NB4 (cell line): ENCODE measurements around the gene SPEM3.

Experiments used
- DNase-seq: peaks from one replicate; pipeline ENCODE4 v3.0.0; 2010; ENCODE audit warnings: low read depth
- H3K4me3 ChIP-seq: one replicate; pipeline ENCODE4 v1.5.1; 2011; ENCODE audit warnings: mild to moderate bottlenecking, low read depth, low read length, moderate library complexity
- CTCF ChIP-seq: IDR thresholded peaks from one replicate; pipeline ENCODE4 v1.5.1; 2012; ENCODE audit warnings: low read depth, low read length
- MAX ChIP-seq: IDR thresholded peaks from 2 replicates; pipeline ENCODE4 v1.6.1; 2011; ENCODE audit warnings: low read depth, low read length
- MYC ChIP-seq: IDR thresholded peaks from 2 replicates; pipeline ENCODE4 v1.6.1; 2011; ENCODE audit warnings: low read depth, low read length
- POLR2A ChIP-seq: IDR thresholded peaks from 2 replicates; pipeline ENCODE4 v1.6.1; 2011; ENCODE audit warnings: mild to moderate bottlenecking; ENCODE audit not compliant: insufficient read length; ENCODE audit errors: extremely low read depth

SPEM3 gene

GRCh38 chr17:7438656-7439460 lies 10.2 kb downstream of the SPEM3 start:
- TF ChIP-seq MAX (no peak), MYC (no peak), CTCF (no peak), POLR2A (no peak)
- peak overlapping the region; percentile 17 for H3K4me3 ChIP-seq
- no peak for DNase-seq

- no peak for DNase-seq
- TF ChIP-seq MYC (no peak), MAX (no peak), CTCF (no peak), POLR2A (no peak)
Observed at GRCh38 chr17:7439462-7440112, 10.9 kb downstream of the SPEM3 start, which contains the start of gene FGF11. Gene FGF11, plus strand, starts transcription at chr17:7439512. Its CDS starts 109 bp downstream, at chr17:7439621.

GRCh38 chr17:7440113-7440833 lies 11.6 kb downstream of the SPEM3 start:
- H3K4me3 ChIP-seq: no peak overlapping the region
- TF ChIP-seq MAX: no peak
- no peak for TF ChIP-seq POLR2A
- no peak for TF ChIP-seq MYC
- TF ChIP-seq CTCF: no peak
- DNase-seq: peak; percentile 38

More at GRCh38 chr17:7439462-7440112, 10.9 kb downstream of the SPEM3 start, which contains the start of gene FGF11:
- H3K4me3 ChIP-seq: peak within 1 kb of the TSS; percentile 17

GRCh38 chr17:7440834-7441195 lies 12.2 kb downstream of the SPEM3 start:
- TF ChIP-seq POLR2A: no peak
- no peak for TF ChIP-seq MAX
- TF ChIP-seq CTCF: no peak
- TF ChIP-seq MYC: no peak
- no peak overlapping the region for H3K4me3 ChIP-seq
- no peak for DNase-seq

- H3K4me3 ChIP-seq: no peak overlapping the region
- no peak for TF ChIP-seq CTCF
- TF ChIP-seq MYC: no peak
- no peak for TF ChIP-seq POLR2A
- no peak for TF ChIP-seq MAX
- no peak for DNase-seq
Observed at GRCh38 chr17:7441266-7441665, 12.6 kb downstream of the SPEM3 start.
